GM23338 (cell line): Measurements from ENCODE around the gene LYPD4. TPM values are rescaled to one million over a fixed set of nuclear protein-coding genes. Genes with fewer than 3 reads are reported as not detected.

ENCODE experiments used
- ATAC-seq: fragments of 200-7000 bp; cut with Tn5 transposase; 3 replicates; pipeline ENCODE4 v1.9.1; 2020
- DNase-seq: peaks from one replicate; pipeline ENCODE4 v3.0.0-alpha.2; 2015; ENCODE audit warnings: low spot score
- H2AFZ ChIP-seq: fragments of 200-600 bp; sonication (generic); 2 replicates; pipeline ENCODE4 v1.8.0; 2016; ENCODE audit warnings: antibody characterized with exemption, mild to moderate bottlenecking, moderate library complexity
- H3F3A ChIP-seq: fragments of 200-600 bp; sonication (generic); replicated peaks from 2 replicates; pipeline ENCODE4 v1.8.0; 2017; ENCODE audit warnings: antibody characterized with exemption, mixed run types, low read depth
- H3K27ac ChIP-seq: fragments of 200-600 bp; sonication (generic); 2 replicates; pipeline ENCODE4 v1.6.1; 2016; ENCODE audit warnings: low read depth
- H3K27me3 ChIP-seq: fragments of 200-600 bp; sonication (generic); 2 replicates; pipeline ENCODE4 v1.8.0; 2016; ENCODE audit warnings: mild to moderate bottlenecking, mixed run types, moderate library complexity; ENCODE audit not compliant: insufficient read depth
- H3K36me3 ChIP-seq: fragments of 200-600 bp; sonication (generic); 2 replicates; pipeline ENCODE4 v1.8.0; 2016; ENCODE audit warnings: mild to moderate bottlenecking; ENCODE audit not compliant: insufficient read depth
- H3K4me1 ChIP-seq: fragments of 200-600 bp; sonication (generic); 2 replicates; pipeline ENCODE4 v1.8.0; 2016; ENCODE audit warnings: mild to moderate bottlenecking, moderate library complexity; ENCODE audit not compliant: insufficient read depth
- H3K4me2 ChIP-seq: fragments of 200-600 bp; sonication (generic); 2 replicates; pipeline ENCODE4 v1.7.1; 2017; ENCODE audit warnings: mixed run types
- H3K4me3 ChIP-seq: fragments of 200-600 bp; sonication (generic); 2 replicates; pipeline ENCODE4 v1.6.1; 2016; ENCODE audit warnings: mixed run types
- H3K79me2 ChIP-seq: fragments of 200-600 bp; sonication (generic); replicated peaks from 2 replicates; pipeline ENCODE4 v1.8.0; 2017; ENCODE audit warnings: mild to moderate bottlenecking; ENCODE audit not compliant: insufficient read depth
- H3K9me2 ChIP-seq: fragments of 200-600 bp; sonication (generic); 2 replicates; pipeline ENCODE4 v1.8.0; 2017; ENCODE audit not compliant: insufficient read depth
- H4K20me1 ChIP-seq: fragments of 200-600 bp; sonication (generic); replicated peaks from 2 replicates; pipeline ENCODE4 v1.8.0; 2017; ENCODE audit warnings: mild to moderate bottlenecking; ENCODE audit not compliant: insufficient read depth
- H3K27ac Mint-ChIP-seq: 2 replicates; pipeline ENCODE4 v1.8.0; 2020; ENCODE audit warnings: inconsistent platforms, mild to moderate bottlenecking, moderate library complexity, mixed read lengths
- H3K27me3 Mint-ChIP-seq: 3 replicates; pipeline ENCODE4 v1.8.0; 2022; ENCODE audit warnings: low read depth, mild to moderate bottlenecking, moderate library complexity, mixed read lengths, inconsistent platforms; ENCODE audit not compliant: insufficient read depth, poor library complexity
- H3K36me3 Mint-ChIP-seq: 3 replicates; pipeline ENCODE4 v1.8.0; 2021; ENCODE audit warnings: low read depth, mild to moderate bottlenecking, inconsistent platforms, moderate library complexity, mixed read lengths
- H3K4me1 Mint-ChIP-seq: 3 replicates; pipeline ENCODE4 v1.8.0; 2020; ENCODE audit warnings: mild to moderate bottlenecking, inconsistent platforms, mixed read lengths
- H3K4me3 Mint-ChIP-seq: 3 replicates; pipeline ENCODE4 v1.8.0; 2021; ENCODE audit warnings: moderate library complexity, mild to moderate bottlenecking, inconsistent platforms, mixed read lengths
- H3K9me3 Mint-ChIP-seq: 3 replicates; pipeline ENCODE4 v1.8.0; 2020; ENCODE audit warnings: moderate library complexity, mild to moderate bottlenecking, inconsistent platforms, mixed read lengths
- CREB1 ChIP-seq: fragments of 250-450 bp; sonication (Bioruptor Pico); IDR thresholded peaks from 2 replicates; pipeline ENCODE4 v1.5.0; 2020; ENCODE audit warnings: low read depth, mild to moderate bottlenecking, moderate library complexity
- CTCF ChIP-seq, 2 experiments: fragments of 200-600 bp in 1 of 2; sonication (generic) in 1 of 2; conservative IDR thresholded peaks; 2 replicates each; pipeline versions ENCODE4 v1.5.1 to v1.6.1; 2016 to 2017; ENCODE audit warnings: antibody characterized with exemption in 2 of 2, low read depth in 2 of 2, mild to moderate bottlenecking in 2 of 2, moderate library complexity in 1 of 2
- ETS1 ChIP-seq: IDR thresholded peaks from 2 replicates; pipeline ENCODE4 v1.6.1; 2016; ENCODE audit warnings: antibody characterized with exemption
- EZH2 ChIP-seq: fragments of 200-600 bp; sonication (generic); IDR thresholded peaks from one replicate; pipeline ENCODE4 v1.8.0; 2017; ENCODE audit warnings: antibody characterized with exemption, mild to moderate bottlenecking, low read depth; ENCODE audit not compliant: unreplicated experiment
- EZH2phosphoT487 ChIP-seq: fragments of 200-600 bp; sonication (generic); IDR thresholded peaks from one replicate; pipeline ENCODE4 v1.8.1; 2018; ENCODE audit warnings: antibody characterized with exemption; ENCODE audit not compliant: unreplicated experiment
- JUNB ChIP-seq: IDR thresholded peaks from one replicate; pipeline ENCODE4 v1.6.1; 2016; ENCODE audit warnings: antibody characterized with exemption; ENCODE audit not compliant: unreplicated experiment
- NANOG ChIP-seq: IDR thresholded peaks from 2 replicates; pipeline ENCODE4 v1.6.1; 2016; ENCODE audit warnings: antibody characterized with exemption, borderline replicate concordance
- POLR2AphosphoS5 ChIP-seq: IDR thresholded peaks from 2 replicates; pipeline ENCODE4 v1.6.1; 2016; ENCODE audit warnings: antibody characterized with exemption, low read depth
- REST ChIP-seq: IDR thresholded peaks from one replicate; pipeline ENCODE4 v1.6.1; 2018; ENCODE audit warnings: antibody characterized with exemption; ENCODE audit not compliant: unreplicated experiment
- STAT1 ChIP-seq: IDR thresholded peaks from one replicate; pipeline ENCODE4 v1.6.1; 2016; ENCODE audit warnings: antibody characterized with exemption; ENCODE audit not compliant: unreplicated experiment
- ZNF114 ChIP-seq: fragments of 250-450 bp; sonication (Bioruptor Pico); IDR thresholded peaks from 2 replicates; pipeline ENCODE4 v1.5.0; 2020; ENCODE audit warnings: mild to moderate bottlenecking, moderate library complexity
- ZNF331 ChIP-seq: fragments of 250-450 bp; sonication (Bioruptor Pico); IDR thresholded peaks from 2 replicates; pipeline ENCODE4 v1.5.0; 2020; ENCODE audit warnings: low read depth, mild to moderate bottlenecking, moderate library complexity
- ZNF462 ChIP-seq: fragments of 250-450 bp; sonication (Bioruptor Pico); IDR thresholded peaks from 2 replicates; pipeline ENCODE4 v1.5.0; 2020; ENCODE audit warnings: mild to moderate bottlenecking, moderate library complexity
- polyA plus RNA-seq: library from polyadenylated mRNA; unstranded; fragments of >200 nt; fragmentation: Nextera tagmentation; extraction: Ambion mirVana; gene quantifications from 2 replicates; pipeline ENCODE4 v1.2.1, GENCODE V29; 2016
- total RNA-seq: library from RNA; depleted of rRNA; stranded (reverse); fragments of >200 nt; shearing (Covaris generic); gene quantifications from 2 replicates; pipeline ENCODE4 v1.2.3, GENCODE V29; 2014

LYPD4 gene
- total and polyA plus RNA-seq, 2 experiments from 2014 or later, result not detected

- no peak overlapping the region for H3K4me3 ChIP-seq
- H3K27ac Mint-ChIP-seq, result no peak overlapping the region
- H3K36me3 ChIP-seq, result no peaks in the 10 kb centered on the region
- H3K4me2 ChIP-seq, result no peak overlapping the region
- H2AFZ ChIP-seq, result no peak overlapping the region
- H3K9me2 ChIP-seq, result no peaks in the 10 kb centered on the region
- H3F3A ChIP-seq, result no peaks in the 10 kb centered on the region
- no peaks in the 10 kb centered on the region for H3K4me1 Mint-ChIP-seq
- no peak for DNase-seq
- H3K4me3 Mint-ChIP-seq, result no peak overlapping the region
- no peaks in the 10 kb centered on the region for H3K36me3 Mint-ChIP-seq
- no peaks in the 10 kb centered on the region for H3K9me3 Mint-ChIP-seq
- TF ChIP-seq NANOG (no peak), CREB1 (no peak), EZH2 (no peak), ZNF462 (CRISPR knock-in tag) (no peak), ZNF331 (CRISPR knock-in tag) (no peak), CTCF (conservative IDR thresholded peaks at IDR 0.05; ENCODE audit: low read depth in 2 of 2) (no peak), ZNF114 (CRISPR knock-in tag) (no peak), JUNB (no peak), ETS1 (no peak), STAT1 (no peak), EZH2phosphoT487 (no peak), REST (no peak), POLR2AphosphoS5 (no peak)
- no peaks in the 10 kb centered on the region for H3K4me1 ChIP-seq
- H4K20me1 ChIP-seq, result no peaks in the 10 kb centered on the region
- H3K27me3 Mint-ChIP-seq, result peaks cover 11% of the 10 kb centered on the region
- H3K79me2 ChIP-seq, result no peaks in the 10 kb centered on the region
- H3K27ac ChIP-seq, result no peak overlapping the region
- H3K27me3 ChIP-seq, result no peaks in the 10 kb centered on the region
- ATAC-seq, result no peak
These were observed 34.2 kb downstream of the LYPD4 start for GRCh38 chr19:41810301-41810700.
